Muscle of arm (tissue), 14 donors: ENCODE results near the gene CAVIN2. TPM values are rescaled to one million over a fixed set of nuclear protein-coding genes. Genes with fewer than 3 reads are reported as not detected.

Experiments
- DNase-seq: peaks from one replicate; pipeline ENCODE4 v3.0.0-alpha.2; 2013
- long read RNA-seq, 11 donors: transcript quantifications; one replicate each; lab custom pipeline, GENCODE V29; 2026
- polyA plus RNA-seq, 12 donors: library from polyadenylated mRNA; unstranded; fragments of 120-200 nt; gene quantifications; one replicate each; pipeline ENCODE4 v1.2.1, GENCODE V29; 2013; ENCODE audit not compliant: insufficient read length in 12 of 12

Gene CAVIN2, protein sequence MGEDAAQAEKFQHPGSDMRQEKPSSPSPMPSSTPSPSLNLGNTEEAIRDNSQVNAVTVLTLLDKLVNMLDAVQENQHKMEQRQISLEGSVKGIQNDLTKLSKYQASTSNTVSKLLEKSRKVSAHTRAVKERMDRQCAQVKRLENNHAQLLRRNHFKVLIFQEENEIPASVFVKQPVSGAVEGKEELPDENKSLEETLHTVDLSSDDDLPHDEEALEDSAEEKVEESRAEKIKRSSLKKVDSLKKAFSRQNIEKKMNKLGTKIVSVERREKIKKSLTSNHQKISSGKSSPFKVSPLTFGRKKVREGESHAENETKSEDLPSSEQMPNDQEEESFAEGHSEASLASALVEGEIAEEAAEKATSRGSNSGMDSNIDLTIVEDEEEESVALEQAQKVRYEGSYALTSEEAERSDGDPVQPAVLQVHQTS
- 10 to 100 TPM in 11 of 12 donors, not detected in 1; 36.8 to 50.6 (median 42.1) TPM for polyA plus RNA-seq
- long read RNA-seq, donor 1, transcript CAVIN2-201 (2 exons, 3,229 nt), result major isoform, 8 of 25 reads
- long read RNA-seq, donor 1, partial matches to known transcripts, result 17 of 25 reads
- long read RNA-seq, donor 1, other reads (novel, unspliced or antisense), result 0 of 25 reads
- long read RNA-seq, donor 2, transcript CAVIN2-201 (2 exons, 3,229 nt), result major isoform, 28 of 28 reads
- long read RNA-seq, donor 2, partial matches to known transcripts, result 0 of 28 reads
- long read RNA-seq, donor 2, other reads (novel, unspliced or antisense), result 0 of 28 reads
- long read RNA-seq, donor 3, transcript CAVIN2-201 (2 exons, 3,229 nt), result major isoform, 16 of 16 reads
- long read RNA-seq, donor 3, partial matches to known transcripts, result 0 of 16 reads
- long read RNA-seq, donor 3, other reads (novel, unspliced or antisense), result 0 of 16 reads
- long read RNA-seq, donor 4, transcript CAVIN2-201 (2 exons, 3,229 nt), result major isoform, 7 of 7 reads
- long read RNA-seq, donor 4, partial matches to known transcripts, result 0 of 7 reads
- long read RNA-seq, donor 4, other reads (novel, unspliced or antisense), result 0 of 7 reads
- long read RNA-seq, donor 5, transcript CAVIN2-201 (2 exons, 3,229 nt), result major isoform, 29 of 29 reads
- long read RNA-seq, donor 5, partial matches to known transcripts, result 0 of 29 reads
- long read RNA-seq, donor 5, other reads (novel, unspliced or antisense), result 0 of 29 reads
- long read RNA-seq, donor 6, transcript CAVIN2-201 (2 exons, 3,229 nt), result major isoform, 18 of 18 reads
- long read RNA-seq, donor 6, partial matches to known transcripts, result 0 of 18 reads
- long read RNA-seq, donor 6, other reads (novel, unspliced or antisense), result 0 of 18 reads
- long read RNA-seq, donor 7, transcript CAVIN2-201 (2 exons, 3,229 nt), result major isoform, 13 of 13 reads
- long read RNA-seq, donor 7, partial matches to known transcripts, result 0 of 13 reads
- long read RNA-seq, donor 7, other reads (novel, unspliced or antisense), result 0 of 13 reads
- long read RNA-seq, donor 8, transcript CAVIN2-201 (2 exons, 3,229 nt), result major isoform, 22 of 22 reads
- long read RNA-seq, donor 8, partial matches to known transcripts, result 0 of 22 reads
- long read RNA-seq, donor 8, other reads (novel, unspliced or antisense), result 0 of 22 reads
- long read RNA-seq, donor 9, transcript CAVIN2-201 (2 exons, 3,229 nt), result major isoform, 16 of 16 reads
- long read RNA-seq, donor 9, partial matches to known transcripts, result 0 of 16 reads
- long read RNA-seq, donor 9, other reads (novel, unspliced or antisense), result 0 of 16 reads
- long read RNA-seq, donor 10, transcript CAVIN2-201 (2 exons, 3,229 nt), result major isoform, 29 of 48 reads
- long read RNA-seq, donor 10, partial matches to known transcripts, result 19 of 48 reads
- long read RNA-seq, donor 10, other reads (novel, unspliced or antisense), result 0 of 48 reads
- long read RNA-seq, donor 11, transcript CAVIN2-201 (2 exons, 3,229 nt), result major isoform, 22 of 38 reads
- long read RNA-seq, donor 11, partial matches to known transcripts, result 16 of 38 reads
- long read RNA-seq, donor 11, other reads (novel, unspliced or antisense), result 0 of 38 reads

DNA sequence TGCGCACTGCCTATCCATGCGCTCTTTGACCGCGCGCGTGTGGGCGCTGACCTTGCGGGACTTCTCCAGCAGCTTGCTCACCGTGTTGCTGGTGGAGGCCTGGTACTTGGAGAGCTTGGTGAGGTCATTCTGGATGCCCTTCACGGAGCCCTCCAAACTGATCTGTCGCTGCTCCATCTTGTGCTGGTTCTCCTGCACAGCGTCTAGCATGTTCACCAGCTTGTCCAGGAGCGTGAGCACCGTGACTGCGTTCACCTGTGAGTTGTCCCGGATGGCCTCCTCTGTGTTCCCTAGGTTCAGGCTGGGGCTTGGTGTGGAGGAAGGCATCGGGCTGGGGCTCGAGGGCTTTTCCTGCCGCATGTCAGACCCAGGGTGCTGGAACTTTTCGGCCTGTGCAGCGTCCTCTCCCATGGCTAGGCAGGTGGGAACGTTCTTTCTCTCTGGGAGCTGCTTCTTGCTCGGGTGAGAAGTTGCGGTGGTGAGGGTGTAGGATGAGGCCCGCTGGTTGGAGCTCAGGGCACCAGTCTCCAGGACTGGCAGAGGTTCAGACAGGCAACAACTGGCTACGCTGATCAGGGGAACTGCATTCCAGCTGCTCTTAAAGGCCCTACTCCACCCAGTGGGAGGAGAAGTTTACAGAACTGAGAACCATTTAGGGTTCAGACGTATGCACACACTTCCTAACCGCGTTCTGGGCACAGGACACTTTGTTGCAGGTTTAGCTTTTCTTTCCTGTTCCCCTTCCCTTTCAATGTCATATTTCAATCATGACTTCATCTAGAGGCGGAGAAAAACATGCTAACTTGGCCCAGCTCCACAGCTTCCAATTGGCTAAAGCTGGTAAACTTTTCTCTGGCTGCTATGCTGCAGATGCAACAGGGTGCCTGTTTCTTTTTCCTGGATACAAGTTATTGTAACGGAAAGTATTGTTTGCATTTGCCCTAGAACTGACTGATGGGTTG is at the start of gene CAVIN2:
TSS of gene CAVIN2 (minus strand) at position 574 of the 962 bp plus-strand sequence. CDS start at position 411, 163 bp downstream.
- peak; percentile 76 for DNase-seq

DNA sequence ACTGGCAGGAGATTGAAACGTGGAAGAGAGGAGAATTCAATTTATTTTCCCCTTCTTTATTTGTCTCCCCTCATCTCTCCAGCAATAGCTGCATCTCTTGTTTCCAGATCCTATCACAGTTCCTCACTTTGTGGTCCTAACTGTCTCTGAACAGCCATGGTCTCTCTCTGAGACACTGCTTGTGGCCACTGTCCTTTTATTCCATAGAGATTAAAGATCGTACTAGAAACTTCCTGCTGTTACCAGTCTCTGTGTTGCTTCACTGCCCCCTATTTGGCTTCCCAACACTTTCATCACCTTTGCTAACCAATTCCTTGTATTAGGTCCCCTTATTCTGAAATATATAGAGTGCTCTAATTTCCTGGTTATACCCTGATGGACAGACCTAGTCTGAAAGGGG is 48.9 kb upstream of the CAVIN2 start:
- no peak for DNase-seq

DNA sequence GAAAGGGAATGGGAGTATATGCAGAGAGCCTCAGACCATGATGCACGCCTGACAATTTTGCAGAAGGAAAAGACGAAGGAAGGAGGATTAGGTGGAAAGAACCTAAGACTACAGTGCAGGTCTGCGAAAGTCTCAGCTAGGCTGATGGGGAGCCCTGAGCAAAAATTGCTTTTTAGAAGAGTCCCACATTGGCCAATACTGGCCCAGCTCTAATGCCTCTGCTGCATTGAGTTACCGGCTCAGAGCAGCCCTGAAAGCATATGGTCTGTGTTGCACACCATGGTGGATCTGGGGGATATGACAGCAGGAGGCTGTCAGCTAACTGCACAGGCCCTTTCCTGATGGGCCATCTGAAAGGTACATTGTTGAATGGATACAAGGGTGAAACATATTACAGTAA is 48.3 kb upstream of the CAVIN2 start:
- DNase-seq, result no peak

DNA sequence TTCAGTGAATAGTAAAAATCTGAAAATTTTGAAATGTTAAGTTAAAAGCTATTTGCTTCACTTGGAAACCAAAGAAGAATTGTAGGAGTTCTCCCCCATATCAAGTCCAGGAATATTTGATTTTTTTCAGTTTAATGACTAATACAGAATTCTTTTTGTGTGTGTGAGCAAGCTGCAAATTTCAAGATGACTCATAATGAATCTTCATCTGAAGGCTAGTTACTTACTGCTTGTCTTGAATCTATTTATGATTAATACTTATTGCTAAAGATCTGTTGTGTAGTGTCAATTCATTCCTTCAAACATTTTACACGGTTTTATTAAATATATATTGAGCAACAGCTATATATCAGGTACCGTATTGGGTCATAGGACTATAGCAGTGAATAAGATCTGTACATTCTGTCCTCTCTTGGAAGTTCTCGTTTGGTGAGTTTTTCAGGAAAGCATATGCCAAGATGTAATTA is 47.8 kb upstream of the CAVIN2 start:
- no peak for DNase-seq

DNA sequence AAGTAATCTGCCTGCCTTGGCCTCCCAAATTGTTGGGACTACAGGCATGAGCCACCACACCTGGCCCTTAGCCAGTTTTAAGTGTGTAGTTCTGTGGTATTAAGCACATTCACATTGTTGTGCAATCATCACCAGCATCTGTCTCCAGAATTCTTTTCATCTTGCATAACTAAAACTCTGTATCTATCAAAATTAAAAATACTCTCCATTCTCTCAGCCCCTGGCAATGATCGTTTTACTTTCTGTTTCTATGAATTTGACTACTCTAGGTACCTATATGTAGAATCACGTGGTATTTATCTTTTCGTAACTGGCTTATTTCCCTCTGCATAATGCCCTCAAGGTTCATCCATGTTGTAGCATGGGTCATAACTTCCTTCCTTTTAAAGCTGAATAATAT is 45.5 kb upstream of the CAVIN2 start:
- DNase-seq, result no peak

DNA sequence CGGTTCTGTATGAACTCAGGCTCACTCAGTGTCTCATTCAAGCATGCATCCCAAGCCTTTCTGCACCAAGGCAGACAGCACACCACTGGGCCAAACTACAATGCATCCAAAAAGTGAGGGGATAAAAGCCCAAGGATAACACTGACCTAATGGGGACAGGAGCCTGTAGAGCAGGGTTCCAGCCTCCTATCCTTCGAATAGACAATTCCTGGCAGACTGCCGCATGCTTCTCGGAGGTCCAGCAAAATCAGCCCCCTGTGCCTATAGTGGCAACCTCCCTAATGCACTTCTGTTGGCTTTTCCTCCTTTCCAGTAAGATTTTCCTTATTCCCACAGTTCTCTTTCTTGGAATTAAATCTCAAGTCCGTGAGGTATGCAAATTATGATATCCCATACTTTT is 44.8 kb upstream of the CAVIN2 start:
- DNase-seq, result peak; percentile 43

DNA sequence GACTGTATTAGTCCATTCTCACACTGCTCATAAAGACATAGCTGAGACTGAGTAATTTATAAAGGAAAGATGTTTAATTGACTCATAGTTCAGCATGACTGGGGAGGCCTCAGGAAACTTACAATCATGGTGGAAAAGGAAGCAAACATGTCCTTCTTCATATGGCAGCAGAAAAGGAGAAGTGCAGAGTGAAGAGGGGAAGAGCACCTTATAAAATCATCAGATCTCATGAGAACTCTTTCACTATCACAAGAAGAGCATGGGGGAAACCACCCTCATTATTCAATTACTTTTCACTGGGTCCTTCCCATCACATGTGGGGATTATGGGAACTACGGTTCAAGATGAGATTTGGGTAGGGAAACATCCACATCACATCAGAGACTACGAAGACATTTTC is 43.0 kb upstream of the CAVIN2 start:
- no peak for DNase-seq

DNA sequence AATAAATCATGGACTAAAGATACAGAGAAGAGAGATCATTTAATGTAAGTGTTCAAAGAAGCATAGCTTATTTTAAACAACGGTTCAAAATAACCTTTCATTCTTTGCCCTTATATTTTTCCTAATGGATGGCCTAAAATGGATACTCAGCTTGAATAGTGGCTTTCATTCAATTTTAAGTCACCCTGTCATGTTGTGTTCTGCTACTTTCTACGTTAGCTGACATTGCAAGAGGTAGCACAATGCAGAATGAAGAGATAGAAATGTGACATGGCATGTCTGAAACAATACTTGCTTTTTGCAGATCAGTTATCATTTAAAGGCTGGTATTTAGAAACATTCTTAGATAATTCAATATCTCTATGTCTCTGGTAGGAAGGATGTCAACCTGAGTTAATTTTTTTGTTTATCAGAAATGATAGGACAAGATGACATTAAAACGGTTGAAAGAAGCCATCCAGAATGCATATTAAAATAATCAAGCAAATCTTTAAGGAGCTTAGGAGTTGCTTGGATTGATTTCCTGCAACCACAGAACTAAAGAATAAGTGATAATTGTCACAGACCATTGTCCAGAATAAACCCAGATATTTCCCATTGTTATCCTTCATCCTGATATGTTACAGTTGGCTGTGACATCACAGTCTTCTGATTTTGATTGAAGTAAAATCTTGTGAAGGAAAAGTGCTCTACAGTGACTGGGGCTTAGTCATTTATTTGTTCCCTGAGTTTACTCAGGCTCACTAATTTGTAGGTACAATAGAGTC is 41.7 kb upstream of the CAVIN2 start:
- DNase-seq, result no peak

DNA sequence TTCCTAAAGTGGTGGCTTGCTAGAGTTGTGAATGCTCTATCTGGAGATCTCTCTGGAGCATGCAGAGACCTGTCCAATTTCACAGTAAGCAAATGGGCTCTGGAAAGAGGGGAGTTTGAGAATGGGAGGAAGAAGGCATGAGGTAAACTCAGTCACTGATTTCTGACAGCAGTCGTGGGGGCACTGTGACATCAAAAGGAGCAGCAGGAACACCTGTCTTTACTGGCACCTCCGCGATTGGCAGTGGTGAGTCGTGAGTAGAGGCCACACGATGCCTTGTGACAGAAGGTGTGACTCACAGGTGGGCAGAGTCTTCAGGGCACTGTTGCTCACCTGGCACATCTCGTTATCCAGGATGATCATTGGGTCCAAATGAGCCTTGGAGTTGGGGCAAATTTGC is 38.8 kb upstream of the CAVIN2 start:
- no peak for DNase-seq

DNA sequence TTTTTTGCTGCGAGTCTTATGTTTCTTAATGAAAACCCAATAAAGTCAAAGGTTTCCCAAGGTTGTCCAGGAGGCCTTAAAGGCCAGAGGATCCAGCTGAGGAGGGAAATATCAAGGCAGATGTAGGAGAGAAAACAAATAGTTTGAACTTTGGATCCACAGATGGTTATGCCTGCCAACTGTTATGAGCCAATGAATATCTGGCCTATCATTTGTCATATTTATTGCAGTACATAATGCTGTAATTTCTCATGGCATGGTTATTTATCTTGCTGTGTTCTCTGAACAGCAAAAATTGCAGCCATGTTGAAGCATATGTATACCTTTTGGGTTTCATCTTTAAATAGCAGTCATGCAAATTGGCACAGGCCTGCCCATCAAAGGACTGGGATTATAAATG is 38.2 kb upstream of the CAVIN2 start:
- peak; percentile 46 for DNase-seq

DNA sequence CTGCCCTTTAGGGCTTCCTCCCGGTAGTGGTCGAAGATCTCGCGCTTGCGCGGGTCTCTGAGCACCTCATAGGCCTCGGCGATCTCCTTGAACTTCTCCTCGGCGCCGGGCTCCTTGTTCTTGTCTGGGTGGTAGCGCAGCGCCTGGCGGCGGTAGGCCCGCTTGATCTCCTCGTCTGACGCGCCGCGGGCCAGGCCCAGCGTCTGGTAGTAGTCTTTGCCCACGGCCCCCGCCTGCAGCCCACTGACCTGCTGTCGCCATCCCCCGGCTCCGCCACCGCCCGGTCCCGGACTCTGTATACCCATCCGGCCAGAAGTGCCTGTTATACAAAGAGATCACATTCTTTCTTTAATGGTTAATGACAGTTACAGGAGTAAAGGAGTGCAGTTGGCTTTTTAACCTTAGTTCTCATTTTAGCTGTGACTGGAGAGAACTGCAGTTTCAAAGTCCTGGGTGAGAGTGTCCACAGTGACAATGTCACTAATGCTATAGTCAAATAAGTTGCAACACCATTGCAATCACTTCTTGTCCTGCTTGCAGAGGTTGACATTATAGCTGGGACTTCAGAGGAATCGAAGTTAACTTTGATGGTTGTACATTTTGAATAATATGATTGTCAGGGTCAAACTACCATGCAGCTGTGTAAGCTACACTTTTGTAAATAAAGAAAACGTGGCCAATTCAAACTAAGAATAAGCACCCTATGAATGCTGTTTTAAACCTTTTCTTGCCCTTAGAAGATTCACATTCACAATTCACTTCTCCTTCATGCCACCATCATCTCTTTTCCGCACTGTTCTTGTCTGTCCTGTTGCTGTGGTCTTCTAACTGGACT is 35.3 kb upstream of the CAVIN2 start:
- DNase-seq, result no peak

DNA sequence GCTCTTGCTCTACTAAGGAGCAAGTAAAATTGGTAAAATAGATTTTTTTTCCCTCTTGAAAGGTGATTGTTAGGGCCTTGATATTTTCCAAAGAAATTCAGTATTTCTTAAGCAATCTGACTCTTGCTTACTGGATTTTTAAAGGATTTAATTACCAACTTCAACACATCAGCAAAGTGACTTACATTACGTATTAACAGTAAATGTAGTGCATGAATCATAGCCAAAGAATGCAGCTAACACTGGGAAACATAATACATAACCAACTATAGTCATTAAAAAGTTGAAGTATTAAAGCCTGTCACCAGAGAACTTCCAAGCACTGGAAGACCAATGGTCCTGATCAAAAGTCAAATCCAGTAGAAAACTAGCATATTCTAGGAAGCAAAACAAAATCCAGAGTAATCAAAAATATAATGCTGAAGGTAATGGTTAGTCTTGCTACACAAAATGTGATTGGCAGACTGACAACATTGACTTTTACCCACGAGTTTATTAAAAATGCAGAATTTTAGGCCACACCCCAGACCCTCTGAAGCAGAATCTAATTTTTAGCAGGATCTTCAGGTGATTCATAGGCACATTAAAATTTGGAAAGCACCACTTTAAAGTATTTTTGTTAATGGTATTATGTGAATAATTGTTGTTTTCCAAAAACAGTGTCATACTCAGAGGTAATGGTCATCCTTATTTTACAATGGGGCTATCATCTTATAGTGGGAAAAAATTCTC is 31.8 kb upstream of the CAVIN2 start:
- no peak for DNase-seq

DNA sequence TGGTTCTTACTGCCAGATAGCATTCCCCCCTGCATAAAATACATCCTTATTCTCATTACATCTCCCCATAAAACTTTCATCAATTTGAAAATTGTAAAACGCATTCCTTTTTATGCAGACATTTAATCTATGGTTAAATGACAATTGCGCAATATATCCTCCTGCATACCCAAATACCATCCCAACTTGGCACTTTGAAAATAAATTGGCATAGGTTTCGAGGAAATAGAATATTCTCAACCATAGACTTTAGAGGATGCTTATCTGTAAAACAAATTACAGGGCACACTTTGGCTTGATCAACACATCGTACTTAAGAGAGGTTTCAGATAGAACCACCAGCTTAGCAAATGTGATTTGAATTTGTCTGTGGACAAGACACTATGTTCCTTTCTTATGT is 31.0 kb upstream of the CAVIN2 start:
- no peak for DNase-seq

DNA sequence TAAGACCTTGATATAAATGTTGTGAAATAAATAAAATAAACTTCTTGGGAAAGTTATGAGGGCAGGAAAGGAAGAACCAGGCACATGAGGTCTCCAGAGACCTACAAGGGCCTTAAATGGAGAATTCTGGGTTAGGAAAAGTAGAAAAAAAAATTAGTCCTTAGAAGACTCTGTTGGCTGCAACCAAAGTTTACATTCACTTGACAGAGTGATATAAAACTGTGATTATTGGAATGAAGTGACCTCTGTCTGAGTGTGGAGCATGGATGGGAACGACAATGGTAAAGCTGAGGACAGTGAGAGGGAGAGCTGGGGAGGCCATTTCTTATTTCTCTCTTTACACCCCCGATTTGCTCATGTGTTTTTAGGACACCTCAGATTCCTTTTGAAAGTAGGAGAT is 29.0 kb upstream of the CAVIN2 start:
- no peak for DNase-seq

DNA sequence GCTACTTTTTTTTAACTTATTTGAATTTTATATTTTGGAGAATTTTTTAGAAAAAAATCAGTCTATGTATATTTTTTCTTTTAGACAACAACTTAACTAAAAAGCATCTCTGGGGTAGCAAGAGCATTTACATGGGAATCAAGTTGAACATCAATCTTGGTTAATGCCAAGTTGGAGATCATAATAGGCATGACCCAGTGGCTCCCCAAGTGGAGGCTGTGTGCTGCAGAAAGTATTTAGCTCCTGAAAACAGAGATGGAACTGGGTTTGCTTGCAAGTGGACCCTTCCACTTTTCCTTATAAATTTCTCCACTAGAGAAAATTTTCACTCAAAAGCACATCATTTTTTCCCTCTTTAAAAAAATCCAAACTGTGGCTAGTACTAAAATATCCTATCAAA is 23.9 kb upstream of the CAVIN2 start:
- DNase-seq, result no peak

DNA sequence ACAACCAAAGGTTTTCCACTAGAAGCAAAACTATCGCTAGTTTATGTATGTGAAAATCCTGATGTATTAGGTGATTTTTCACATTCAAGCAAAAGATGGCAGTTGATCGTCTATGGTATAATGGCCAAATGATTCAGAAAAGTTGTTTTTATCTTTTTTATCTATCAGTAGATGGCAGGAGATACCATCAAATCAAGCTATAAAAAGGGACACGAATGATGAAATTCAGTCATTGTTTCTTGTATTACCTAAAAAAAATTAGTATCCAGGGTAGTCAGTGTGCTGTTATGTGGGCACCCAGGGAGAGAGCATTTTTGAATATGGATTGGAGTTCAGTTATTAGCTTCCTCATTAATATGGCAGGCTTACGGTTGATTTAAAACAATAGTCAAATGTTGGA is 22.9 kb upstream of the CAVIN2 start:
- no peak for DNase-seq

DNA sequence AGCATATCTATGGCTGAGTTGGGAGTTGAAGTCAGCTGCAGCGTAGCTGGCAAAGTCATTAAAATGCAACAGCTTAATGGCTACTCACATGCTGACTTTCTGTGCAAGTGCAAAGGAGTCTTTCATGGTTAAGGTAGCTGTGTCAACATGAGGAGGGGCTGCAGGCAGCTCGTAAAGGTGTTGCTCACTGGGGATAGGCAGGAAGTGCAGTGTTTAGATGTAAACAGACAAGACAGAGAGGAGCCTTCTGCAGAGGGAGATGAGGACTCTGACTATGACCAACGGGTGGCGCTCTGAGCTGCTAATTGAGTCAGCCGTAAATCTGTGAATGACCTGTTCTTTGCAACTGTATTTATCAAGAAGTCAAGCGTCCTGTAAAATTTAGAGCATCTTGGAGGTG is 22.3 kb upstream of the CAVIN2 start:
- DNase-seq, result no peak
